Activated CD4-positive, alpha-beta memory T cell treated with anti-CD3 and anti-CD28 coated beads, Interleukin-2, amount 10 ng/mL, durations not matched to agents 7 days and 5 days (primary cell): ENCODE measurements around the gene VSIR. TPM values are rescaled to one million over a fixed set of nuclear protein-coding genes. Genes with fewer than 3 reads are reported as not detected.

Experiments
- CTCF ChIA-PET: fragments of 350-600 bp; sonication (Branson Sonifier 250); formaldehyde crosslinking; loops from one replicate; lab custom pipeline; 2021; ENCODE audit warnings: antibody characterized with exemption, inconsistent platforms; lab: Charles Lee
- POLR2A ChIA-PET: fragments of 350-600 bp; sonication (Branson Sonifier 250); formaldehyde crosslinking; loops from one replicate; lab custom pipeline; 2021; ENCODE audit warnings: antibody characterized with exemption; lab: Charles Lee
- DNase-seq: peaks from one replicate; pipeline ENCODE4 v3.0.0-alpha.2; 2020
- H3K27ac Mint-ChIP-seq: one replicate; pipeline ENCODE4 v1.8.0; 2021; ENCODE audit warnings: mild to moderate bottlenecking, mixed read lengths
- H3K27me3 Mint-ChIP-seq: one replicate; pipeline ENCODE4 v1.8.0; 2021; ENCODE audit warnings: mixed read lengths
- H3K36me3 Mint-ChIP-seq: one replicate; pipeline ENCODE4 v1.8.0; 2021; ENCODE audit warnings: low read depth, mixed read lengths
- H3K4me1 Mint-ChIP-seq: one replicate; pipeline ENCODE4 v1.8.0; 2021; ENCODE audit warnings: mixed read lengths
- H3K4me3 Mint-ChIP-seq: one replicate; pipeline ENCODE4 v1.8.0; 2021; ENCODE audit warnings: mild to moderate bottlenecking, mixed read lengths
- H3K9me3 Mint-ChIP-seq: one replicate; pipeline ENCODE4 v1.8.0; 2021; ENCODE audit warnings: mixed read lengths
- total RNA-seq, 2 experiments: library from RNA; stranded (reverse); gene quantifications; one replicate each; pipeline ENCODE4 v1.2.3, GENCODE V29; 2021

VSIR gene
- total RNA-seq, 2 experiments from 2014 or later = 109 TPM

- Mint-ChIP-seq H3K27me3 (no peaks in the 10 kb centered on the region), H3K4me3 (no peak overlapping the region), H3K9me3 (no peaks in the 10 kb centered on the region), H3K27ac (peak overlapping the region; percentile 13), H3K36me3 (no peaks in the 10 kb centered on the region), H3K4me1 (peaks cover 41% of the 10 kb centered on the region)
- DNase-seq = no peak
- POLR2A ChIA-PET = interaction anchor here (1.1 to 1.4 kb wide), 3 partner anchors 63 to 406 kb away, joined by 3 to 9 read pairs (median 5); partner anchors contain the start of gene VSIR
- CTCF ChIA-PET = interaction anchor here (0.6 to 8.3 kb wide), 27 partner anchors 8 to 1487 kb away, joined by 3 to 160 read pairs (median 7); partner anchors contain the start of genes SLC29A3 and VSIR
Observed at GRCh38 chr10:71708897-71709882, 64.1 kb downstream of the VSIR start.

- no peaks in the 10 kb centered on the region for H3K9me3 Mint-ChIP-seq
- ChIA-PET CTCF (interaction anchor here (0.7 to 8.3 kb wide), 34 partner anchors 9 to 406 kb away, joined by 3 to 160 read pairs (median 6); partner anchors contain the start of genes SLC29A3 and VSIR), POLR2A (interaction anchor here (1.1 to 1.4 kb wide), 4 partner anchors 11 to 405 kb away, joined by 3 to 9 read pairs (median 6); partner anchors contain the start of gene VSIR)
- H3K27me3 Mint-ChIP-seq = no peaks in the 10 kb centered on the region
- H3K4me1 Mint-ChIP-seq = peaks cover 32% of the 10 kb centered on the region
- no peak overlapping the region for H3K4me3 Mint-ChIP-seq
- peak; percentile 73 for DNase-seq
- H3K27ac Mint-ChIP-seq = no peak overlapping the region
- no peaks in the 10 kb centered on the region for H3K36me3 Mint-ChIP-seq
Observed at GRCh38 chr10:71708301-71708703, 65.0 kb downstream of the VSIR start.

GRCh38 chr10:71707240-71707789, 66.0 kb downstream of the VSIR start:
- no peak for DNase-seq
- Mint-ChIP-seq H3K27me3 (no peaks in the 10 kb centered on the region), H3K36me3 (no peaks in the 10 kb centered on the region), H3K27ac (no peak overlapping the region), H3K4me1 (peaks cover 22% of the 10 kb centered on the region), H3K9me3 (no peaks in the 10 kb centered on the region), H3K4me3 (no peak overlapping the region)
- CTCF ChIA-PET = interaction anchor here (0.8 to 8.3 kb wide), 20 partner anchors 12 to 395 kb away, joined by 3 to 160 read pairs (median 6); partner anchors contain the start of gene VSIR
- POLR2A ChIA-PET = interaction anchor here (0.6 to 1.4 kb wide), 3 partner anchors 10 to 61 kb away, joined by 3 to 6 read pairs (median 4); no protein-coding TSS in a partner anchor

GRCh38 chr10:71706216-71707121, 66.9 kb downstream of the VSIR start:
- CTCF ChIA-PET = interaction anchor here (1.1 to 8.3 kb wide), 14 partner anchors 9 to 388 kb away, joined by 3 to 160 read pairs (median 8); partner anchors contain the start of genes SLC29A3 and VSIR
- peaks cover 17% of the 10 kb centered on the region for H3K4me1 Mint-ChIP-seq
- no peaks in the 10 kb centered on the region for H3K27me3 Mint-ChIP-seq
- DNase-seq = no peak
- no peaks in the 10 kb centered on the region for H3K36me3 Mint-ChIP-seq
- no peaks in the 10 kb centered on the region for H3K9me3 Mint-ChIP-seq
- POLR2A ChIA-PET = interaction anchor here (0.6 to 1.4 kb wide), 3 partner anchors 8 to 62 kb away, joined by 3 to 6 read pairs (median 4); no protein-coding TSS in a partner anchor
- H3K27ac Mint-ChIP-seq = no peak overlapping the region
- no peak overlapping the region for H3K4me3 Mint-ChIP-seq

- no peaks in the 10 kb centered on the region for H3K36me3 Mint-ChIP-seq
- no peak for DNase-seq
- CTCF ChIA-PET = interaction anchor here (0.6 to 8.3 kb wide), 8 partner anchors 10 to 387 kb away, joined by 3 to 160 read pairs (median 4); partner anchors contain the start of gene SLC29A3
- no peaks in the 10 kb centered on the region for H3K27me3 Mint-ChIP-seq
- H3K4me1 Mint-ChIP-seq = peaks cover 24% of the 10 kb centered on the region
- no peak overlapping the region for H3K27ac Mint-ChIP-seq
- no peaks in the 10 kb centered on the region for H3K9me3 Mint-ChIP-seq
- H3K4me3 Mint-ChIP-seq = no peak overlapping the region
- POLR2A ChIA-PET = interaction anchor here (1.3 kb wide), 1 partner anchor 9 kb away, joined by 4 read pairs; no protein-coding TSS in a partner anchor
Observed at GRCh38 chr10:71705582-71705981, 67.7 kb downstream of the VSIR start.

GRCh38 chr10:71704816-71705215, 68.5 kb downstream of the VSIR start:
- Mint-ChIP-seq H3K9me3 (no peaks in the 10 kb centered on the region), H3K36me3 (no peaks in the 10 kb centered on the region), H3K27ac (no peak overlapping the region), H3K27me3 (no peaks in the 10 kb centered on the region), H3K4me3 (no peak overlapping the region), H3K4me1 (peaks cover 27% of the 10 kb centered on the region)
- no peak for DNase-seq
- POLR2A ChIA-PET = no interaction called here
- CTCF ChIA-PET = interaction anchor here (0.6 to 5.7 kb wide), 4 partner anchors 44 to 322 kb away, joined by 3 to 38 read pairs (median 4); no protein-coding TSS in a partner anchor

- ChIA-PET POLR2A (no interaction called here), CTCF (interaction anchor here (1.4 kb wide), 1 partner anchor 70 kb away, joined by 4 read pairs; no protein-coding TSS in a partner anchor)
- Mint-ChIP-seq H3K36me3 (no peaks in the 10 kb centered on the region), H3K27me3 (no peaks in the 10 kb centered on the region), H3K9me3 (no peaks in the 10 kb centered on the region), H3K27ac (no peak overlapping the region), H3K4me1 (peaks cover 33% of the 10 kb centered on the region), H3K4me3 (no peak overlapping the region)
- no peak for DNase-seq
Observed at GRCh38 chr10:71703577-71703976, 69.7 kb downstream of the VSIR start.

GRCh38 chr10:71701496-71702132, 71.7 kb downstream of the VSIR start:
- ChIA-PET CTCF (no interaction called here), POLR2A (interaction anchor here (1.0 to 1.3 kb wide), 2 partner anchors 10 to 11 kb away, joined by 3 to 4 read pairs; no protein-coding TSS in a partner anchor)
- Mint-ChIP-seq H3K27ac (no peak overlapping the region), H3K9me3 (no peaks in the 10 kb centered on the region), H3K4me1 (peaks cover 42% of the 10 kb centered on the region), H3K36me3 (no peaks in the 10 kb centered on the region), H3K4me3 (no peak overlapping the region), H3K27me3 (no peaks in the 10 kb centered on the region)
- DNase-seq = no peak

GRCh38 chr10:71700731-71701368, 72.5 kb downstream of the VSIR start:
- Mint-ChIP-seq H3K4me1 (peaks cover 43% of the 10 kb centered on the region), H3K36me3 (no peaks in the 10 kb centered on the region), H3K27me3 (no peaks in the 10 kb centered on the region), H3K27ac (no peak overlapping the region), H3K4me3 (no peak overlapping the region), H3K9me3 (no peaks in the 10 kb centered on the region)
- DNase-seq = no peak
- POLR2A ChIA-PET = interaction anchor here (1.0 to 1.3 kb wide), 2 partner anchors 10 to 12 kb away, joined by 3 to 4 read pairs; no protein-coding TSS in a partner anchor
- CTCF ChIA-PET = interaction anchor here (10.0 kb wide), 1 partner anchor 8 kb away, joined by 160 read pairs; no protein-coding TSS in a partner anchor

- no peak for DNase-seq
- Mint-ChIP-seq H3K36me3 (no peaks in the 10 kb centered on the region), H3K4me3 (no peak overlapping the region), H3K27me3 (no peaks in the 10 kb centered on the region), H3K4me1 (peaks cover 61% of the 10 kb centered on the region), H3K9me3 (no peaks in the 10 kb centered on the region), H3K27ac (peak overlapping the region; percentile 66)
- ChIA-PET POLR2A (interaction anchor here (0.8 to 7.6 kb wide), 15 partner anchors 9 to 379 kb away, joined by 3 to 57 read pairs (median 6); partner anchors contain the start of genes PSAP and VSIR), CTCF (interaction anchor here (0.6 to 10.0 kb wide), 16 partner anchors 11 to 384 kb away, joined by 3 to 160 read pairs (median 6); partner anchors contain the start of gene VSIR)
Observed at GRCh38 chr10:71698737-71699136, 74.6 kb downstream of the VSIR start.
